Measurements from ENCODE around the gene TFR2.

TFR2 gene

DNA sequence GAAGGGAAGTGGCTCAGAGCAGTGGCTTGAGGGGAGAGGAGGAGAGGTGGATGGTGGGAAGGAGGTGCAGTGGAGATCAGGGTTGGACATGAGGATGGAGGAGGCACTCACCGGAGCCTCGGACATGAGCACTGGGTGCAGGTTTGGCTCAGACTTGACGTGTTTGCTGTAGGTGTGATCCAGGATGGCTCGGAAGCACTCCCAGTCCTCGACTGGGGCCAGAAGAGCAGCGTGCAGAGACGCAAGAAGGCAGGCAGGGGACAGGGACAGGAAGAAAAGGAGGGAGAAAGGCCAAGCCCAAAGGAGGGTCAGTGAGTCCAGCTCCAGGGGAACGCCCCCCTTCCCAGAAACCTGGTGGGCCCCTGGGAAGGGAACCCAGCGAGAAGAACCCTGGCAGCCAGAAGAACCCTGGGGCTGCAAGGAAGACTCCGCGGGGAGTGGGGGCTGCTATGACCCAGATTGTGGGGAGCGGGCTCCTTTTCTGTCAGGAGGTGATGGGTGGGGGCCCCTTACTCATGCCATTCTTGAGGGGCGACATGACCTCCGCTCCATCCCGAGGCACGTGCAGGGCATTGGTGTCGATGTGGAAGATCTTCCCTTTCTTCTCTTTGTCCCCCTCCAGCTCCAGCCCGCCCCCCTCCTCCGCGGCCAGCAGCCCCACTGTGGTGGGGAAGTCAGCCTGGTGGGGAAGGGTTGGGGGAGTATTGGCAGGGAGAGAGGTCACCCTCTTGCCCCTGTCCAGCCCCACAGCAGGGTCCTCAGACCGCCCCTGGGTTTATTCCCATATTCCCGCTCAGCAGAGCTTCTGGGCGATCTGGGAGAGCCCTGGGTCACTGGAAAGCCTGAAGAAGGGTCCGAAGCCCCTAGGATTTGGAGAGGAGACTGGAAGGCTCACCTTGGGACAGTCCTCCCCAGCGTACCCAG, 13.8 kb upstream of the TFR2 start:
- no peak for DNase-seq (ENCODE audit: low read depth)

- no peak for DNase-seq (ENCODE audit: low read depth)
These were observed 8.6 kb upstream of the TFR2 start for GRCh38 chr7:100649826-100650565.

DNA sequence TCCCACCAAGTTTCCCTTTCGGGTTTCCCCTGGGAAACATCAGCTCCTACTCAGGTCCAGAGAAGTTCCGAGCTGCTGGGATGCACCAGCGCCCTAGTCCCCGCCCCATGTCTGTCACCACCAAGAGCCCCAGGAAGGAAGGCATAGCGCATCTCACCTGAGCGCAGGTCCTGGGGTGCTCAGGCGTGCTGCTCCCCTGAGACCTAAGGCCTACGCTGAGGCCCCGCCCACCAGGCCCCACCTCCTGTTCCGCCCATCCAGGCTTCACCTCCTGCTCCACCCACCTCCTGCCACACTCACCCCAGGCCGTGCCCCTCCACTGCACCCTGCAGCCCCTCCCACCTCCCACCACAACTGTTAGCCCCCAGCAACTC, 1.2 kb upstream of the TFR2 start:
- DNase-seq (ENCODE audit: low read depth) = no peak

- DNase-seq (ENCODE audit: low read depth) = no peak
These were observed 645 bp upstream of the TFR2 start for GRCh38 chr7:100641860-100642533.

- DNase-seq (ENCODE audit: low read depth) = no peak
These were observed 573 bp downstream of the TFR2 start for GRCh38 chr7:100640517-100641440.

DNA sequence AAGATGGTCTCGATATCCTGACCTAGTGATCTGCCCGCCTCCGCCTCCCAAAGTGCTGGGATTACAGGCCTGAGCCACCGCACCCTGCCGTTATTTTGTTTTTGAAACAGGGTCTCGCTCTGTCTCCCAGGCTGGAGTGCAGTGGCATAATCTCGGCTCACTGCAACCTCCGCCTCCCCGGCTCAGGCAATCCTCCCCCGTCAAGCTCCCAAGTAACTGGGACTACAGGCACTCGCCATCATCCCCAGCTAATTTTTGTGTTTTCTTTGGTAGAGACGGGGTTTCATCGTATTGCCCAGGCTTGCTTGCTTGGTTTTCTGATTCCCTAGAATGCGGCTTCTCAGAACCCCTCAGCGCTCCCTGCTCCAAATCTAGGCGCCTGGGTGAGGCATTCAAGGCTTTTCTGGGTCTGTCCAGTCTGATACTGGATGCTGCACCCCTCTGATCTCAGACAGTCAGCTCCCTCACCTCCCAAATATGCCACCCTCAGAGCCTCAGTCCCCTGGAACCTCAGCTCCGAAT, 1.3 kb downstream of the TFR2 start:
- no peak for DNase-seq (ENCODE audit: low read depth)

- peak; percentile 28 for DNase-seq (ENCODE audit: low read depth)
These were observed 8.2 kb downstream of the TFR2 start for GRCh38 chr7:100632951-100633717.

DNA sequence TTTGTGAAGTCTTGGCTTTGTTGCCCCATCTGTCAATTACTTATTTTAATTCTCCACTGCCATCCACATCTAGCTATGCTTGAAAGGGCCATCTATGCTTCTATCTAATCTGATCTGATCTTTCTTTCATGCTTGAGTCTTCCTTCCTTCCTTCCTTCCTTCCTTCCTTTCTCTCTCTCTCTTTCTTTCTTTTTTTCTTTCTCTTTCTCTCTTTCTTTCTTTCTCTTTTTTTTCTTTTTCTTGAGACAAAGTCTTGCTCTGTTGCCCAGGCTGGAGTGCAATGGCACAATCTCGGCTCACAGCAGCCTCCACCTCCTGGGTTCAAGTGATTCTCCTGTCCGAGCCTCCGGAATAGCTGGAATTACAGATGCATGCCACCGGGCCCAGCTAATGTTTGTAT, 11.3 kb downstream of the TFR2 start:
- no peak for DNase-seq (ENCODE audit: low read depth)

DNA sequence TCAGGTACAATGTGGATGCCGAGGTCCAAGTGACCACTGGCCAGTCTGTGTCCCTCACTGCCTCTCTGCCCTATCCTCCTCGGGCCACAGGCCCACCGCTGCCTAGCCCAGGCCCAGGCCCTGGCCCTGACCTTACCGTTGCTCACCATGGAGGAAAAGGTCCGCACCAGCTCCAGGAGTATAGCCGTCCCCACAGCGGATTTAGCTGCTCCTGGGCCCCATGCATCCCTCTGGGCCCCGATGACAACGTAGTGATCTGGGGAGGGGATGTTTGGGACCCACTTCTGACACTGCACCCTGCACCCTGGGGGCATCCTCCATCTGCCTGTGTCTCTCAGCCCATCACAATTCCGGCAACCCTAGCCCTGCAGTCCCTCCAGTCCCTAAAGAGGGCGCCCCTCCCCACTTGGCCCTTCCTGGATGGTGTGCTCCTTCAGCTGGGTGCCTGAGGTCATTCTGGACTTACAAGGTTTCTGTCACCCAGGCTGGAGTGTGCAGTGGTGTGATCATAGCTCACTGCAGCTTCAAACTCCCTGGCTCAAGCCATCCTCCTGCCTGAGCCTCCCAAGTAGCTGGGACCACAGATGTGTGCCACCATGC, 12.1 kb downstream of the TFR2 start:
- DNase-seq (ENCODE audit: low read depth) = no peak

- DNase-seq (ENCODE audit: low read depth) = no peak
These were observed 14.2 kb downstream of the TFR2 start for GRCh38 chr7:100627238-100627549.

- DNase-seq (ENCODE audit: low read depth) = peak; percentile 86
These were observed 14.7 kb downstream of the TFR2 start for GRCh38 chr7:100626530-100627237.

DNA sequence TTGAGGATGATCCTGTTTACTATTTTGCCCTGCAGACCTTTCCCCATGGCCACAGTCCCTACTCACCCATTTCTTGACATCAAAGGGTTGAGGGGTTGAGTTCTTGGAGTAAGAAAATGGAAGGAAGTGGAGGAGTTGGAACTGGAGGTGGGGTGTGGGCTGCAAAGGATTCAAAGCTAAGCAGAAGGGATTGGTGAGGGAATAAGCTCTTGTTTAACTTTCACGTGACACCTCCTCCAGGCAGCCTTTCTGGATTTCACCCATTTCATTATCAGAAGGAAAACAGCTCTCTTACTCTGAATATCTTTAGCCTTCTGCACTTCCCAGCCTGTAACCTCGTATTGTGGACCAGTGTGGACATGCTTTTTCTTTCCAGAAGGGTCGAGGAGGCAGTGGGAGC, 15.3 kb downstream of the TFR2 start:
- no peak for DNase-seq (ENCODE audit: low read depth)

DNA sequence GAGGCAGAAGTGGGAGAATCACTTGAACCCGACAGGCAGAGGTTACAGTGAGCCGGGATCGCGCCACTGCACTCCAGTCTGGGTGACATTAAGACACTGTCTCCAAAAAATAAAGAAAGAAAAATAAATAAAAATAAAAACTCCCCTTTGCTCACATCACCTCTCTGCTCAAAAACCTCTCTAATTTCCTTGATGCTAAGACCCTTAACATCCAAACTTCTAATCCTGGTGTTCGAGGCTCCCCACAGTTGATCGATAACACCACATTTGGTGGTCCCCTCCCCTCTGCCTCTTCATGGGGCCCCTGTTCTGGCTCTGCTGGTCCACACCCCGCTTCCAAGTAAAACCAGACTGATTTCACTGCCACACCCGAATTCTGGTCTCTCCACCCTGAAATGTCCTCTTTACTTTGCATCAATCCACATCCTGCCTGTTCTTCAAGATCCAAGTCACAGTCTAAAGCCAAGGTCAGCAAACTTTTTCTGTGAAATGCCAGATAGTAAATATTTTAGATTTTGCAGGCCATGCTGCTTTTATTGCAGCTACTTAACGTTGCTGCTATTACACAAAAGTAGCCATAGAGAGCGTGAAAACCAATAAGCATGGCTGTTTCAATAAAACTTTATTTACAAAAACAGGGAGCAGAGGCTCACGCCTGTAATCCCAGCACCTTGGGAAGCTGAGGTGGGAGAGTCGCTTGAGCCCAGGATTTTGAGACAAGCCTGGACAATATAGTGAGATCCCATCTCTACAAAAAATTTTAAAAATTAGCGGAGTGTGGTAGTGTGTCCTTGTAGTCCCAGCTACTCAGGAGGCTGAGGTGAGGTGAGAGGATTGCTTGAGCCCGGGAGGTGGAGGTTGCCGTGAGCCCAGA, 17.2 kb downstream of the TFR2 start:
- no peak for DNase-seq (ENCODE audit: low read depth)

DNA sequence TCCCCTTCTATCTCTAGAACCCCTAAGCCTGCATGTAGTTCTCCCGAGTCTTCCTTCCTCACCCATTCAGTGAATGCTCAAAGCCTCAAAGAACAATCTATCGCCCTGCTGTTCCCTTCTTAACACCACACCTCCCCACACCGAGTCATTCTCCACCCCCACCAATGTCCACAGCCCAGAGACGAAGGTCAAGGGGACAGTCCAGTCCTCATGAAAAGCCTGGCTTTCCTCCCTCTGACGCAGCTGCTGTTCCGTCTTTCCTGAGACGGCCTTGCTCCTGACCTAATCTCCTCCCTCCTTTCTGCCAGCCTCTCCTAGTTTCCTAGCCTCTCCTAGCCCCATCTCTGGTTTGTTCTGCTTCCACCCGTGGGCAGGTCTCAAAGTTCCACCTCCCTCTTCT, 19.8 kb downstream of the TFR2 start:
- no peak for DNase-seq (ENCODE audit: low read depth)

- no peak for DNase-seq (ENCODE audit: low read depth)
These were observed 20.5 kb downstream of the TFR2 start for GRCh38 chr7:100620804-100621203.

DNA sequence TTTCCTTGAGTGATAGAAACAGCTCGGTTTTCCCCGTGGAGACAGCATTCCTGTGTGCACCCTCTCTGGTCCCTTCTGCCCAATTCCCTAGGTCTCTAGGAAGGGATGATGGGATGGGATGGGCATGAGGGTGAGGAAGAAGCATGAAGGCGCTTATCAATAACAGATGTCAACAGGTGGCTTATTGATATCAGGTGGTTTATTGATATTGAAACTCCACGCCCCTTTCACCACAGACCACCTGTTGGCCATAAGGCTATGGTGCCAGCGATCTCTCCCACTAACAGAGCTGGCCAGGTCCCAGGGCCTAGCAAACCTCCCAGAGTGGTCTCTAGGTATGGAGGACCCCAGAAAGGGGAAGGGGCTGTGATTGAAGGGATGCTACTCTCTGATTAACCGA, 21.1 kb downstream of the TFR2 start:
- DNase-seq (ENCODE audit: low read depth) = no peak

DNA sequence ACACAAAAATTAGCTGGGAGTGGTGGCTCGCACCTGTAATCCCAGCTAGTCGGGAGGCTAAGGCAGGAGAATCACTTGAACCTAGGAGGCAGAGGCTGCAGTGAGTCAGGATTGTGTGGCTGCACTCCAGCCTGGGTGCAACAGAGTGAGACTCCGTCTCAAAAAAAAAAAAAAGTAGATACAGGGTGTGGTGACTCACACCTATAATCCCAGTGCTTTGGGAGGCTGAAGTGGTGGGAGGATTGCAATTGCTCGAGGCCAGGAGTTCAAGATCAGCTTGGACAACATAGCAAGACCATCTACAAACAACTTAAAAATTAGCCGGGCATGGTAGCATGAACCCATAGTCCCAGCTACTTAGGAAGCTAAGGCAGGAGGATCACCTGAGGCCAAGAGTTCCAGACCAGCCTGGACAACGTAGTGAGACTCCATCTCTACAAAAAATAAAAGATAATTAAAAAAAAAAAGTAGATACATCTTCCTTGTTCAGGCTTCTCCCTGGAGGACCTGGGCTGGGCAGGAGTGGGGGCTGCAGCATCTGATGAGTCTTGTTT, 27.0 kb downstream of the TFR2 start:
- no peak for DNase-seq (ENCODE audit: low read depth)

DNA sequence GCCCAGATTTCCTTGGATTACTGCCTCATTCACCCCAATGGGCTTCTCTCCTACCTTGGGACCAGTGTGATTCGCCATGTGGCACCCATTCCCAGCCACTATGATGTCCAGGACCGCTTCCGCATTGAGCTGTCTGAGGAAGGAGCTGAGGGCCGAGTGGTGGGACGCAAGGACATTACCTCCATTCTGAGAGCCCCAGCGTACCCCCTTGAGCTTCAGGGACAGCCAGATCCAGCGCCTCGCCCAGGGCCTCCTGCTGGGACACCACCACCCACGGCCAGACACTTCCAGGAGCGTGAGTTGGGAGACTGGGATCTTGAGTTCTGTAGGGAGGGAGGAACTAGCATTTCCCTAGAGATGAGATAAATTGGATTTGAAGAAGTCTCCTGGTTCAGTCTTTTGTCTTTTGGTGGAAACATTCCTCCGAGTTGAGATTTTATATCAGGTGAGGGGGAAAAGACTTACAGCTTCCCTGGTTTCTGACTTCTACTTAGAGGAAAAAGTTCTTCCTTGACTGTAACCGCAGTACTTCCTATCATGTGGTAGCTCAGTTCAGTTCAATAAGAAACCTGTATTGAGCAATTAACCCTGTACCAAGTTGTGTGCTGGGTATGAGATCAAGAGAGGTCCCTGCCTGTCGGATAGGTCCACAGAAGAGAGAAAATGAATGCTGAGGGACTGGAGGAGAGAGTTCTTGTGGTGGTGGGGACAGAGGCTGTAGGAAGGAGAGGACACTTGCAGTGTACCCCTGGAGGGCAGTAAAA, 27.8 kb downstream of the TFR2 start:
- no peak for DNase-seq (ENCODE audit: low read depth)
